ENCODE results near the gene PPP1R9B.
A peak's percentile ranks its signal among the peaks of the same experiment; 100 is the strongest.

PPP1R9B gene

GRCh38 chr17:50173335-50173941 is 23.0 kb upstream of the PPP1R9B start:
- peak; percentile 79 for DNase-seq (ENCODE audit: low read depth)

- no peak for DNase-seq (ENCODE audit: low read depth)
Observed at GRCh38 chr17:50172936-50173334, 22.5 kb upstream of the PPP1R9B start.

GRCh38 chr17:50172130-50172529 is 21.7 kb upstream of the PPP1R9B start:
- no peak for DNase-seq (ENCODE audit: low read depth)

GRCh38 chr17:50171371-50172071 is 21.0 kb upstream of the PPP1R9B start:
- no peak for DNase-seq (ENCODE audit: low read depth)

DNA sequence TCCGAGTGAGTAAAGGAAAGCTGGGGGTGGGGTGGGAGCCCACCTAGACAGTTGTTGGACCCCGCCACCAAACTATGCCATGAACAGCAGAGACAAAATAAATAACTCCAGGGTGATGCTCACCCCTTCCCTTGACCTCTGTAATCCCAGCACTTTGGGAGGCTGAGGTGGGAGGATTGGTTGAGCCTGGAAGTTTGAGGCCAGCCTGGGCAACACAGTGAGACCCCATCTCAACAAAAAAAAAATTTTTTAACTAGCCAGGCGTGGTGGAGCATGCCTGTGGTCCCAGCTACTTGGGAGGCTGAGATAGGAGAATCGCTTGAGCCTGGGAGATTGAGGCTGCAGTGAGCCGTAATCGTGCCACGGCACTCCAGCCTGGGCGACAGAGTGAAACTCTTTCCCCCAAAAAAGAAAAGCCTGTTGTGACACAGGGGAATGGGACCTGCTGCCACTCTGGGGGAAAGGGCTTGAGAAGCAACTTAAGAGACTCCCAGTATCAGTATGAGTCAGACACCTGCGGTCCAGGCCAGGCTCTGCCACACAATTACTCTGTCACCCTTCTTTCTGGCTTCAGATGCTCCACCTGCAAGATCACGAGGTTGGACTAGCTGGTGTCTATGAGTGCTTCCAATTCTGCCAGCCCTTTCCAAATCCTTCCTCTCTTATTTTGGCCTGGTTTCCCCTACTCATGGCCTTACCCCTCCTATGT is 20.3 kb upstream of the PPP1R9B start:
- no peak for DNase-seq (ENCODE audit: low read depth)

DNA sequence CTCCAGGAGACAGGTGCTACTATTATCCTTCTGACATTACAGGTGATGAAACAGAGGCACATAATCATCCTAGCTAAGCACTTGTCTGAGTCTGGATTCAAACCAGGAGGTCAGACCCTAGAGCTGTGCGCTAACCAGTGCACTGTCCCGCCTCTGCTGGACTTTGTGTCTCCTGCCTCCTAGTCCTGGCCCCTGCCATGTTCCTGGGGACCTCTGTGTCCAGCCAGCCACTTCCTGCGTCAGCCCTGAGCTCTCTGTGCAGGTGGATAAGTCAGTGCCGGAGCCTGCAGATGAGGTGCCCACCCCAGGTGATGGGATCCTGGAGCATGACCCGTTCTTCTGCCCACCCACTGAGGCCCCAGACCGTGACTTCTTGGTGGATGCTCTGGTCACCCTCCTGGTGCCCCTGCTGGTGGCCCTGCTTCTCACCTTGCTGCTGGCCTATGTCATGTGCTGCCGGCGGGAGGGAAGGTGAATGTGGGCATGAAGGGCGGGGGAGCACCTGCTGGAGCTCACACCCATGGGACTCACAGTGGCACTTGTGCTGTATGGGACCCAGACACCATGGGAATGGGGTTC is 19.5 kb upstream of the PPP1R9B start:
- DNase-seq (ENCODE audit: low read depth): no peak

GRCh38 chr17:50169121-50169764 is 18.8 kb upstream of the PPP1R9B start:
- peak; percentile 70 for DNase-seq (ENCODE audit: low read depth)

DNA sequence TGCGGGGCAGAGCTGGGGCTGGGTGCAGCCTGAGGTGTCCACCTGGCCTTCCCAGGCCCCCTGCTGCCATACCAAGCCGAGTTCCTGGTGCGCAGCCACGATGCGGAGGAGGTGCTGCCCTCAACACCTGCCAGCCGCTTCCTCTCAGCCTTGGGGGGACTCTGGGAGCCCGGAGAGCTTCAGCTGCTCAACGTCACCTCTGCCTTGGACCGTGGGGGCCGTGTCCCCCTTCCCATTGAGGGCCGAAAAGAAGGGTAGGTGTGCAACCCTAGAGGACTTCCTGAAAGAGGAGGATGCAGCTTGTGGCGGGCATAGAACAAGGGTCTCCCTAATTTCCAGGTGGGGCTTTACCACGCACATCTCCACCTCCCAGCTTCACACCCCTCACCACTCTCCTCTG is 17.8 kb upstream of the PPP1R9B start:
- no peak for DNase-seq (ENCODE audit: low read depth)

DNA sequence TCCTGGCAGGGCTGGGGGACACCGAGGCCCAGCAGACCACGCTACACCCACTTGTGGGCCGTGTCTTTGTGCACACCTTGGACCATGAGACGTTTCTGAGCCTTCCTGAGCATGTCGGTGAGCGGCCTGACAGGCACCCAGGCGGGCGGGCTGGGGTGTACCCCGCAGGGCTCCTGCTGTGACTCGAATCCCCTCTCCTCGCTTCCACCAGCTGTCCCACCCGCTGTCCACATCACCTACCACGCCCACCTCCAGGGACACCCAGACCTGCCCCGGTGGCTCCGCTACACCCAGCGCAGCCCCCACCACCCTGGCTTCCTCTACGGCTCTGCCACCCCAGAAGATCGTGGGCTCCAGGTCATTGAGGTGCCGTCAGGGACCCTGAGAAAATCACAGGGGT is 16.9 kb upstream of the PPP1R9B start:
- no peak for DNase-seq (ENCODE audit: low read depth)

GRCh38 chr17:50166518-50167181 is 16.2 kb upstream of the PPP1R9B start:
- no peak for DNase-seq (ENCODE audit: low read depth)

DNA sequence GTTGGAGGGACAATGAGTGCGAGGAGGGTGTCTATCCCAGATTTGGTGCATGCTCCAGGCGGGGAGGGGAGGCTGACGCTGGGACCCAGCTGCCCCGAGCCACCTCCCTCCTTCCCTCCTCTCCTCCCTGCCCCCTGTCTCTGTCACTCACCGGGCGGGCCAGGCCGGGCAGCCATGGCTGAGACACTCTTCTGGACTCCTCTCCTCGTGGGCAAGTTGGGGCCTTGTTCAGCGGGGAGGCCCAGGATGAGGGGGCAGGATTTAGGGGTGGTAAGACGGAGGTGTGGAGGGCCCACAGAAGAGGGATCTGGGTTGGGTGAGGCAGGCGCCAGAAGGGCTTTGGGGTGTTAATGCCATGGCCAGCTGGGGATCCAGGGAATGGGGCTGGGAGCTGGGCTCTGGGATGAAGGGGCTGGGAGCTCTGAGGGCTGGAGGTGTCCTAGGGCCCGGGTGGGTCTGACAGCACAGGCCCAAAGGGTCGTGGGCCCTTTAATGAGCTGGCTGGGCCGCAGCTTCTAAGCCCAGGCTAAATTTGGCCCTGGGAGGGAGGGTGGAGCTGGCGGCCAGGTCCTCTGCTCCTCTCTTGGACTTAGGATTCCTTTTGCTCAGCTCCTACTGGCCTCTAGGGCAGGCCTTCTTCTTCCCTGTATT is 15.5 kb upstream of the PPP1R9B start, which contains the start of gene SGCA:
SGCA (plus strand) TSS at position 139 of the 651 bp plus-strand sequence; CDS start at position 175, 36 bp downstream.
- DNase-seq (ENCODE audit: low read depth): no peak

GRCh38 chr17:50165466-50165865 is 15.0 kb upstream of the PPP1R9B start:
- no peak for DNase-seq (ENCODE audit: low read depth)

DNA sequence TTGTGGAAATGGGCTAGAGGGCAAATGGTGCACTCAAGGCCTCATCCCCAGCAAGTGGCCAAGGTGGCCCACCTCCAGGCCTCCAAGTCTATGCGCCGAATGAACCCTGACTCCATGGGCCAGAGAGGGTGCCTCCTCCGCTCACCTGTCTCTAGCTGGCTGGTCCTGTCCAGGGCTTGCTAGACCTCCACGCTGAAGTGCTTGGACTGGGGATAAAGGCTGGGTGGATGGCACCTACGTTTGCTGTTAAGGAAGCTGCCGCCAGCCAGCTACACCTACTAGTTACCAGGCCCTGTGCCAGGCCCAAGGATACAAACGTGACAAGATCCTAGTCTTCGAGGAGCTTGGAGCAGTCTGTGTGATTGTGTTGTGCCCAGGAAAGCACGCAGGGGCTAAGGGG is 14.6 kb upstream of the PPP1R9B start:
- no peak for DNase-seq (ENCODE audit: low read depth)

- no peak for DNase-seq (ENCODE audit: low read depth)
Observed at GRCh38 chr17:50164697-50164988, 14.2 kb upstream of the PPP1R9B start.

DNA sequence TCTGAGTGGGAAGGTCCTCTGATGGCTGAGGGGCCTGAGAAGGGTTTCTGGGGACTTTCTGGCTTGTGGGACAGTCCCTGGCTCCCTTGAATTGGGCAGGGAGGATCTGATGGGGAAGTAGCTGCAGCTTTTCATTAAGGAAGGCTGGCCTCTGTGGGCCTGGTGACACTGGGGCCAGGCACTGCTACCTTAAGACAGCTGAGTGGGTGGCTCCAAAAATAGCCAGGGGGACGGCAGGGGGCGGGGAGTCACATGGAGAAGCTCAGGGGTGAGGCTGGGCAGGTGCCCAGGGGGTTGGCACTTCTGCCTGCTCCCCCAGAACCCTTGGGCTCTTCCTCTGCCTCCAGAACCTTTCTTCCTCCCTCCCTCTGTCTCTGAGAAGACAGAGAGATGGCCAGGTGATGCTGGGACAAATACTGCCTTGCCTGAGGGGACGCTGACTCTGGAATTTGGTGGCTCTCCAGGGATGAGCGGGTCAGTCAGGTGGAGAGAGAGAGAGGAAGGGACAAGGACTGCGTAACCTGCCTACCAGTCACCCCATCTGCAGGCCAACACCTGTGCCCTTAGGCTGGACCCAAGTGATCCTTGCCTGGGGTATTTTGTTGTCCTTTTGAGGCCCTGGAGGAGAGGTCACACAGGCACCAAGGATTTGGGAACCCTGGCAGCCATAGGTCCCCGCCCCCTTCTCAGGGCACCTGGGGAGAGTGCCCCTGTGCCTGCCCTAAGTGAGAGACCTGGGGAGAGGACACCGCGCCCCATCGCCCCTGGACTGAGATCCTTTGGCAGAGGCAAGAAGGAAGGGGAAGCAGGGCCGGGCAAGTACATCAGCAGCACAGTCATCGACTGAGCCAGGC is 13.6 kb upstream of the PPP1R9B start:
- DNase-seq (ENCODE audit: low read depth): no peak

GRCh38 chr17:50162466-50163254 is 12.2 kb upstream of the PPP1R9B start:
- no peak for DNase-seq (ENCODE audit: low read depth)

- DNase-seq (ENCODE audit: low read depth): no peak
Observed at GRCh38 chr17:50161911-50162288, 11.4 kb upstream of the PPP1R9B start.

GRCh38 chr17:50161023-50161910 is 10.8 kb upstream of the PPP1R9B start:
- DNase-seq (ENCODE audit: low read depth): peak; percentile 82

- DNase-seq (ENCODE audit: low read depth): no peak
Observed at GRCh38 chr17:50157891-50158290, 7.4 kb upstream of the PPP1R9B start.

All from fibroblast of gingiva (primary cell).